Amniotic epithelial cell (primary cell): ENCODE data around the gene RGS6.

ENCODE experiments used
- DNase-seq: peaks from one replicate; pipeline ENCODE4 v3.0.0-alpha.2; 2010; ENCODE audit warnings: low read depth

RGS6 gene

GRCh38 chr14:72311116-72311515, 378.9 kb downstream of the RGS6 start:
- no peak for DNase-seq

GRCh38 chr14:72311516-72311915, 379.3 kb downstream of the RGS6 start:
- no peak for DNase-seq

- no peak for DNase-seq
Measured at GRCh38 chr14:72314808-72315435, 382.7 kb downstream of the RGS6 start.

DNA sequence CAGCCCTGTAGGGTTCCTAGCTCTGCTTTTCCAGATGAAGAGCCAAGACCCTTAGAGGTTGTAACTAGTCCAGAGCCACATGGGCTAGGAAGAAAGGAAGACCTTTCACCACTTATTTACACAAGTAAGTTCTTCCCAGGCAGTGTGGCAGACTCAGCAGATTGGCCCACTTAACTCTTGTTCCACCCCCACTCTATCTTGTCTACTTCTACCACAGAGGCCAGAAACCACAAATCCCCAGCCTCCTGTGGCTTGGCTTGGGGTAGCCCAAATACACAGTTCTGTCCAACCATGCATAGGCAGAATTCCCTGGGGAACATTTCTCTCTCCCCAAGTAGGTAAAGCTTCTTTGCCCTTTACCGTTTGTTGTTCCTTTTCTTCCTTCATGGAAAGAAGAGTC, 383.5 kb downstream of the RGS6 start:
- no peak for DNase-seq

DNA sequence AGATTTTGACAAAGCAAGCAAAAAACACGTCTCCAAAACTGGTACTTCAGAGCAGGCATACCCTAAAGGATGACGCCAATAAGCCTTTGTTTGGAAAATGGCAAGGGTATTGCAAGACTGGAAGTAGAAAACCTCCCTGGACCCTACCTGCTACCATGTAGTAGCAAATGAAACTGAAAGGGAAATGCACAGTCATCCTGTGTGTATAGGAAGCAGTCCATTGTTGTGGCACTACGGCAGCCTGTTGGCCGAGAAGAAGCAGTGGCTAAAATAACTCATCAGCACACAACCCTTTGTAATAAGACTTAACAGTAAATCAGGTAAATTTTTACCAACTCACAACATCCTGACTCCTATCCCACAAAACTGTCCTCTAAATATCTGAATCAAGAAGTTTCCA, 386.4 kb downstream of the RGS6 start:
- DNase-seq: no peak

- DNase-seq: no peak
Measured at GRCh38 chr14:72332046-72332445, 399.8 kb downstream of the RGS6 start.

- no peak for DNase-seq
Measured at GRCh38 chr14:72332871-72333270, 400.6 kb downstream of the RGS6 start.

DNA sequence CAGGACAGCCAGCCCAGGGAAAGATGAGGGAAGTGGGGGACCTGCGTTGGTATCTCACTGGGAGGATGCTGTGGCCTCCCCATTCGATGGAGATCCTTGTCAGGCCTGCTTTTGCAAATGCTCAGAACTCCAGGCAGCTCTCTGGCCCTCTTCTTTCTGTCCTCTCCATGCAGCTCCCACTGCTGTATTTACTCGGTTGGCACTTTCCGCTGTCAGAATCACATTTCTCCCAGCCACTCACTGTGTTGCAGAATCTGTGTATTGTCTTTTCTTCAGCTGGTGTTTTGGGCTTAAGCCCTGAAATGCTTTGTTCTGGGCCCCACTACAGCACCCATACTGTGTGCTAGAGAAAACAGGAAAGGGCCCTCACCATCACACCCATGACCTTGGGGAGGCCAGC, 401.1 kb downstream of the RGS6 start:
- DNase-seq: no peak

- no peak for DNase-seq
Measured at GRCh38 chr14:72336311-72336980, 404.2 kb downstream of the RGS6 start.

GRCh38 chr14:72341237-72341636, 409.0 kb downstream of the RGS6 start:
- no peak for DNase-seq

DNA sequence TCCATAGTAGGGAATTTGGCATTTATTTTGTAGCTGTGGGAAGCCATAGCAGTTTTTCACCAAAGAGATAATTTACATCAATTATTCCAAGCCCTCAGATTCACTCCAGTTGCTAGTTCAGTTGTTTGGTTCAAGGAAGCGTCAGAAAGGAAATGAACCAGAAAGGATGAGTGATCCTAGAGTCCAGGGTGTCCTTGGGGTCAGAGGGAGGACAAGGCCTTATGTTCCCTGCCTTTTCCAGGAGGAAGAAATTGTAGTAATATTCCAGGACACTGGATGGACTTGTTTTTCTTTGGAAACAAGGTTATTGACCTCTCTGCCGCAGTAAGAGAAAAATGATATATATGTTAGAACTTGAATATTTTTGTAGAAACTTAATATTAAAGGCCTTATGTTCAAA, 409.5 kb downstream of the RGS6 start:
- no peak for DNase-seq

- DNase-seq: no peak
Measured at GRCh38 chr14:72347118-72347517, 414.9 kb downstream of the RGS6 start.

GRCh38 chr14:72350215-72350614, 418.0 kb downstream of the RGS6 start:
- no peak for DNase-seq

DNA sequence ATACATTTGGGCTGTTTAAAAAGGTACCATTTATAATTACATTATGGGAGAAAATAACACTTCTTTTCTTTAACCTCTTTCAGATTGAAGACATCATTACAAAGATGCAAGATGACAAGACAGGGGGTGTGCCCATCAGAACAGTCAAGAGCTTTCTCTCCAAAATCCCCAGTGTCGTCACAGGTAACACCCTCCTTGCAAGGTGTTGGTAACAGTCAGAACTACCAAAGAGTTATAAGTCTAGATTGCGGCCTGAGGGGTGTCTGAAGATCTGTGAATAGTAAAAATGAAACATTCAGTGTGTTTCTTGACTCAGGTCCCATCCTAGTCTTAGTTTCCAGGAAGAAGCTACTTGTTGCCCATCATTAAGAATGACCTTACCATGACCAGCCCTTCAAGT, 419.8 kb downstream of the RGS6 start:
- no peak for DNase-seq

DNA sequence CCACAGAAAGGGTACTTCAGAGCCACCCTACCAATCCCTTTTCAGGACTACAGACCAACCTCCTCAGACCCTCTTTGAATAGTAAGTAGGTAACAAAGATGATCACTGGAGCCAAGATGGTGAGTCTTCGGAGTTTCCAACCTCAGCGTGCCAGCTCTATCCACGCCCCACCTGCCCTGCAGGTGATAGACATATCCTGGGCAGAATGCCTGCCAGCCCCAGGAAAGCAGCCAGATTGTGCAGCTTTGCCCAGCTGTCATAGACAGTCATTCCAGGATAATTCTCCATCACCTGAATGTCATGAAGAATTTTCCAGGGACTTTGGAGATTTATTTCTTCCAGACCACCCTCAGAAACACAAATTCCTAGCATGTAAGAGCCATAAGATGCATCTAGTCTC, 434.4 kb downstream of the RGS6 start:
- DNase-seq: no peak

- no peak for DNase-seq
Measured at GRCh38 chr14:72369106-72369505, 436.9 kb downstream of the RGS6 start.

DNA sequence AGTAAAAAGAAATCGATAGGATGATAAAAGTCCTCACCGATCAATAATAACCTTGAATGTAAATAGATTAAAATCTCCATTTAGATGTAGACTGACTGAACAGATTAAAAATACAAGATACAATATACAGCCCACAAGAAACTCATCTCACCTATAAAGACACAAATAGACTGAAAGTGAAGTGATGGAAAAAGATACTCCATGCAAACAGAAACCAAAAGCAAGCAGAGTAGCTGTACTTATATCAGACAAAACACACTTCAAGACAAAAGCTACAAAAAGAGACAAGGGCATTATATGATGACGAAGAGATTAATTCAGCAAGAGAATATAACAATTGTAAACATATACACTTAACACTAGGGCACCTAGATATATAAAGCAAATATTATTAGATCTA, 444.8 kb downstream of the RGS6 start:
- no peak for DNase-seq

DNA sequence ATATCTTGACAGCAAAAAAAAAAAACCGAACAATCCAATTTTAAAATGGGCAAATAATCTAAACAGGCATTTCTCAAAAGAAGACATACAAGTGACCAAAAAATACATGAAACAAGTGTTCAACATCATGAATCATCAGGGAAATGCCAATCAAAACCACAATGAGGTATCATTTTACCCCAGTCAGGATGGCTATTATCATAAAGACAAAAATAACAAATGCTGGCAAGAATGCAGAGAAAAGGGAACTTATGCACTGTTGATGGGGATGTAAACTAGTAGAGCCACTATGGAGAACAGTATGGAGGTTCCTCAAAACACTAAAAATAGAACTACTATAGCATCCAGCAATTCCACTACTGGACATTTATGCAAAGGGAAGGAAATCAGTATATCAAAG, 448.2 kb downstream of the RGS6 start:
- DNase-seq: no peak

DNA sequence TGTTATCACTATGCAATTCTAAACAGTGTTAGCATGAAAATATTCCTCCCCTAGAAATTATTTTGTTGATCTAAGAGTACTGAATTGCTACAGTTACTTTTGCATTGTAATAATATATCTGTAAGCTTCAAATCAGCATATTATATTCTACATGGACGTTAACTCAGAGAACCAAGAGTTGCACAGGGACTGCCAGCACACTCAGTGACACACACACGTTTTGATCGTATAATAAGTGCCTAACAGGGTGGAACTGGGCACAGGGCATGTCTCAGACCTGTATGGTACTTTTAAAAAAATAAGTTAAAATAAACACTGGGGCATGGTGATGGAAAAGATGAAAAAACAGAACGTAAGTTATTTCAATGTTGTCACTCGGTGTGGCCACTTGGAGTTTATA, 451.6 kb downstream of the RGS6 start:
- DNase-seq: no peak

GRCh38 chr14:72387726-72388125, 455.5 kb downstream of the RGS6 start:
- no peak for DNase-seq

DNA sequence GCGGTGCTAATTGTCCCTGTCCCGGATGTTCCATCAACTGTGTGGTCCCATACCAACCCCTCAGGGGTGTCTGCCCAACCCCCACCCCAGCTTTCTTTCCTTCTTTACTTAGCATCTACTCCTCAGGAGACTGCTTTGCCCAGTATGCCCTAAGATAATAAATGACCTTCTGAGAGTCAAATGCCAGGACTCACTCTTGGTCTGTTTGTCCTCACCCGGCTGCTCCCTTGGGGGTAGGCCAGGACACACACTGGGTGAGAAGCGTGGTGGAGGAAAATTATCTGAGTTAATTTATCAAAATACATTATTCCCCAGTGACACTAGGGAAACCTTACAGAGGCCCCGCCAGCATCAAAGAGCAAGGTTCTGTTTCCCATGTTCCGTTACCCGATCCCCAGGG, 457.0 kb downstream of the RGS6 start:
- no peak for DNase-seq

DNA sequence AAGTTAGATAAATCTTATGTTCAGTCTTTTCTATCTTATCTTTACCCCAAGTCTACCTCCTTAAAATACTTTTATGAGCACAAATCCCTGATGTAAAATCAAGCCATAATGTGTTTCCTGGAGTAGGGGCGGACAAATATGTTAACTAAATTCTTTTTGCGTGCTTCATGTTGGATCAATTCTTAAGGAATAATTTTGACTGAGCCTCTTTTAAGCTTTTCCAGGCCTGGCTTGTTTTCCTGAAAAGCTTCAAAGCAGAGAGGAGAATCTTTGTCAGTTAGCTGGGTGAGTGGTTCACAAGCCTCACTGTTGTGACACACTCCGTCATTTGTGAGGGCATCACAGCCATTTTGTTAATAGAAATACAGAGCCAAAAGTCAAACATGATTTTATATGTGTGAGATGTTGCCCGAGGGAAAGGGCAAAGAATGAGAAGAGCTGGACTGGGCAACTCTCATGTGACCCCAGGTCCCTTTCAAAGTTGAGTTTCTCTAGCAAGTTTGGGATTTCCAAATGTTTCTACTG, 468.9 kb downstream of the RGS6 start:
- no peak for DNase-seq

DNA sequence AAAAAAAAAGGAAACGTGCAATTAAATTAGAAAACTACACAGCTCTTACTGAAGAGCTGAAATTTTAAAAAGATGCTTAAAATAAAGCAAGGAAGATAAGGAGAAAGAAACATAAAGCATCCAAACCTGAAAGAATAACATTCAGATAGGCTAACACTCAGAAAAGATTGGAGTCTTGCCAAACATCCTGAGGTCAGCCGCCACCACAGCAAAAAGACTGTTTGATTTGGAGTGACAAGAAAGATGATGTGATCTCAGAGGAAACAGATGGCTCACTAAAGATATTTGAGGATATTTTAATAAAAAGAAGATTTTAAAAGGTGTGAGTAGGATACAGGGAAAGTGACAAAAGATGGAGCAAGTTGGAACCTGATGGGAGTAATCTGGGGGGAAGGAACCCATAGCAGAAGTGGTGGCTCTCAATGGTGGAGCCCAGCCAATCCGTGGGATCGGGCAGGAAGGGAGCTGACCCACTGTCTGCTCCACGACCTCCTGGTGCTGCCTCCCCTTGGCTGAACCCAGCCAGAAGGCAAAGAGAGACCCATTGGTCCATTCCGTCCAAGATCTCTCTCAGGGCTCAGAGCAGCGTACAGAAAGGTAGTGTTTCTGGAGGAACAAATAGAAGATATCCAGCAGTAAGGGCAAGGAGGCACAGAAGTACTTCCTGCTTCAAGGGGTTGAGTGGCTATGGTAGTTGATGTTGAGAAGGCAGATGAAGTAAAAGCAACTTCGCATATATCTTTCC, 469.6 kb downstream of the RGS6 start:
- no peak for DNase-seq
